SK-MEL-5 (cell line): ENCODE results near the gene BMP6. TPM values are rescaled to one million over a fixed set of nuclear protein-coding genes. Genes with fewer than 3 reads are reported as not detected.

Source experiments
- DNase-seq: peaks from one replicate; pipeline ENCODE4 v3.0.0-alpha.2; 2016; ENCODE audit warnings: low read depth, low spot score
- in situ Hi-C: cut with HindIII; loops from 2 replicates; pipeline ENCODE4 v1.10.0; 2016; ENCODE audit warnings: low sequenced_read_pairs, high pct_unique_total_duplicates, low pct_unique_long_range_greater_than_20kb
- total RNA-seq: library from RNA; depleted of rRNA; stranded (reverse); fragments of >200 nt; shearing (Covaris generic); gene quantifications from 2 replicates; pipeline ENCODE4 v1.2.3, GENCODE V29; 2014

Gene BMP6
- total RNA-seq, 1 experiment from 2014 or later: 0.05 TPM

GRCh38 chr6:7769702-7770101 lies 43.8 kb downstream of the BMP6 start:
- in situ Hi-C loops: no loop called here
- no peak for DNase-seq

DNA sequence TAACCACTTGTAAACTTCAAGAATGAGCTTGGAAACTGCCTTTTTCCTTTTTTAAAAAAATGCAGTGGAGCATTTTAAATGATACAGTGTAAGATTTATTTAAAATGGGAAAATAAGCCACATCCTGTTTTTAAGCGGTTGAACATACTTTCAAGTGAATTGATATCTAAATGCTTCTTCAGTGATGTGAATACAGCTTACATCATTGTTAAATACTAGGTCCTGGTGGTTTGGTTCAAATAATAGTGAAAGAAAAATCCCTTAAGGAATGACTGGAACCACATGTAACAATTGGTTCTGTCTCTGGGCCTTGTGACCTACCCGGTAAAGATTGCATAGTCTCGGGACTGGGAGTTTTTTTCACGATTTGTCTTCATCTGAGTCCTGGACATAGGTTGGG lies 44.2 kb downstream of the BMP6 start:
- DNase-seq: peak; percentile 21

DNA sequence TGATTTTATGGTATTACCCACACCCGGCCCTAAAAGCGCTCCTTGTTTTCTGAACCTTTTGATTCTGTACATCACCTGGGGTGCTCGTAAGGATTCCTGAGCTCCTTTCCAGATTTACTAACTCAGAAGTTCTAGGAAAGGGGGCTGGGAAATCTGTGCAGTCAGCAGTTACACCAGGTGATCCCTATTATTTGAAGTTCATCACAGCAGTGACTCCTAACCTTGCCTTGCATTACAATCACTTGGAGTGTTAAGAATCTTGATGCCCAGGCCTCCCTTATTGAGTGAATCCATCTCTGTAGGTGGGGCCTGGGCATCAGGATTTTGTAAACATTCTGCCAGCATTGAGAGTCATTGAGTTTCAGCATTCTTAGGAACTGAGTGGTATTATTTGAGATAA lies 44.7 kb downstream of the BMP6 start:
- no peak for DNase-seq
- in situ Hi-C loops: no loop called here

More for the DNA sequence above, 44.2 kb downstream of the BMP6 start:
- in situ Hi-C loops: no loop called here

- no peak for DNase-seq
- in situ Hi-C loops: no loop called here
These were observed 47.4 kb downstream of the BMP6 start for GRCh38 chr6:7773322-7773721.

DNA sequence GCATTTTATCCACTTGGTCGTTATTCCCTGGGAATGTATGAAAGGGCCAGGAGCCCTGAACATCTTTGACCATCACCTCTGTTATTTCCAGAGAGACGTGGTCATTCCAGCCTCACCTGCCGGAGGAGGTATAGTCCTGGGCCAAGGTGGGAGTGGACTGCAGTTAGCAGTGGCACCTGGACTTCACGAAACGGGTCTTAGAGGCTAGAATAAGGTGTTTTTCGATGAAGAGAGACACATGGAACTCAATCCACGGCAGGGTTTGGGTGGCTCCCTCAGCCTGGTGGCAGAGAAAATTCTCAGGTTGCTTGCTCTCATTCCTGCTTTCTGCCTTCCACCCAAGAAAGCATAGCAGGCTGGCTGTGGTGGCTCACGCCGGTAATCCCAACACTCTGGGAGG lies 48.0 kb downstream of the BMP6 start:
- in situ Hi-C loops: no loop called here
- DNase-seq: no peak

DNA sequence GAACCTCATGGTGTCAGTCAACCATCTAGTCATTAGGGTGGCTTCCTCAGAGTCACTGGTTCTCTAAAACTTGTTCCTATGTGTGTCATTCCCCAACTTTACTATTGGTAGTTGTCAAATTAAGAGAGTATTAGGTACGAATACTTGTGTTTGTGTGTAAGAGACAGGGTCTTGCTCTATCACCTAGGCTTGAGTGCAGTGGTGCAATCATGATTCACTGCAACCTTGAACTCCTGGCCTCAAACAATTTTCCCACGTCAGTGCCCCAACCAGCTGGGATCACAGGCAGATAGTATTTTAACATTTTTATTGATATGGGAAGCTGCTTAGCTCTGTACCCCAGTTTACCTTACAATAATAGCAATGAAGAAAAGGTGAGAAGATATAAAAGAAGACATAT lies 50.6 kb downstream of the BMP6 start:
- DNase-seq: no peak
- in situ Hi-C loops: no loop called here

DNA sequence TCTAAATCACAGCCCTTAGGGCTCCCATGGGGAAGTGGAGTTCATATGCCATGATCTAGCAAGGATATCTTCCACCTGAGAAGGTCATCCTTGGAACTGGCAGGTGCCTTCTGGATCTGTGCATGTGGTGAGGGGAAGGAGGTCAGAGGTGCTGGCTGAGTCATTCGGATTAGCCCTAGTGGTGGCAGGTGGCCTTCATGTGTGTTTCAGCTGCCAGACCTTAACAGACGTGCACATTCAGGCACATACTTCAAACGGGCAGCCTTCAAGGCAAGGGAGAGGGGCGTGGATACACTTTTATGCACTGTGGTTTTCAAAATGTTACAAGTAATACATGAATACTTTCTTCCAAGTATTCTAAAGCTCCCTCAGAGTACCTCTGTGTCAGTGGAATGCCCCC lies 51.2 kb downstream of the BMP6 start:
- in situ Hi-C loops: no loop called here

DNA sequence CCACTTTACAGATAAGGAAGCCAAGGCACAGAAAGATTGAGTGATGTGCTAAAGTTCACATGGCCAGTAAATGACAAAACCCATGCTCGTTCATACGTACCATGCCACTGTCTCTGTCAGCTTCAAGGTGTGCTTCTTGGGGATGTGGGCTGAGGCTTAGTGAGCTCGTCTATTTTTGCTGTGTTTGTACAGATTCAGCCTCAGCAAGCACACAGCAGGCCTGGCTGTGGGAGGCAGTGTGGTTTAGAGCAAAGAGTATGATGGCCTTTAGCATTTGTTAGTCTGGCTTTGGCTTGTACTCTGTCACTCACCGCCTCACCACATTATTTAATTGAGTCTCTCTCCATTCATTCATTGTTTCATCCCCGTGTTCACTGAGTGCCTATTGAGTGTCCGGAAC lies 55.3 kb downstream of the BMP6 start:
- in situ Hi-C loops: no loop called here
- DNase-seq: no peak

More for the DNA sequence above, 51.2 kb downstream of the BMP6 start:
- no peak for DNase-seq

DNA sequence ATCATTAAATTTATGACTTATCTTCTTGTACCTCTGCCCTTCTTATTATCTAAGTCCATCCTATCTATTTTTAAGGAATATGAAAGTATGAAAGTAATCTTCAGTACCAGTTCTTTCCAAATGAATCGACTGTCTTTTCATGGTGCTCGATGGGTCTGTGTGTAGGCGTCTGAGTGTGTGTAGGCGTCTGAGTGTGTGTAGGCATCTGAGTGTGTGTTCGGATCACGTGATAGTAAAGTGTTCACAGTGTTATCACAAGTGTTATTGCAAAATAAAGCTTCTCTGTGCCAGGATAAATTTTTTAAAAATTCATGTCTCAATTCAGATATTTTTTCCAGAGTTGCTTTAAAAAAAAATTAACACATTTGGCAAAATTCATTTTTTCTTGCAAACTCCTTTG lies 58.3 kb downstream of the BMP6 start:
- no peak for DNase-seq
- in situ Hi-C loops: no loop called here

- in situ Hi-C loops: no loop called here
- DNase-seq: no peak
These were observed 58.8 kb downstream of the BMP6 start for GRCh38 chr6:7784706-7785105.

GRCh38 chr6:7785243-7786035 lies 59.5 kb downstream of the BMP6 start:
- in situ Hi-C loops: no loop called here
- no peak for DNase-seq

GRCh38 chr6:7786214-7786661 lies 60.3 kb downstream of the BMP6 start:
- in situ Hi-C loops: no loop called here
- DNase-seq: no peak

GRCh38 chr6:7787137-7787608 lies 61.3 kb downstream of the BMP6 start:
- no peak for DNase-seq
- in situ Hi-C loops: no loop called here

DNA sequence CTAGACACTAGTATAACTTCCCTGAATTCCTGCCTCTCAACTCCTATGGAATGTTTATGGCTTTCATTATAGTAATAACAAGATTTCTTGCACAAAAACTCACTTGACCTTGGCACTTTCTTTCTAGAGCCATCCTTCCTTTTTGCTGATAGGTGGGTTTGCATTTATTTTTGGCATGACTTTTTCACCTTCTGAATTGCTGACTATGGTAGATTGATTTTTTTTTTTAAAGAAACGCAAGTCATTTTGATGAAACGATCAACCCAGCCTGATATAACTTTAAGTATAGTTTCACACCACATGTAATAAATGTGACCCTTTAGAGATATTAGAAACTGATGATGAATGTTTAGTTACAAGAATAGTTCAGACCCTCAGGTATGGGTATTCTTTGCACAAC lies 61.8 kb downstream of the BMP6 start:
- in situ Hi-C loops: no loop called here
- DNase-seq: no peak

DNA sequence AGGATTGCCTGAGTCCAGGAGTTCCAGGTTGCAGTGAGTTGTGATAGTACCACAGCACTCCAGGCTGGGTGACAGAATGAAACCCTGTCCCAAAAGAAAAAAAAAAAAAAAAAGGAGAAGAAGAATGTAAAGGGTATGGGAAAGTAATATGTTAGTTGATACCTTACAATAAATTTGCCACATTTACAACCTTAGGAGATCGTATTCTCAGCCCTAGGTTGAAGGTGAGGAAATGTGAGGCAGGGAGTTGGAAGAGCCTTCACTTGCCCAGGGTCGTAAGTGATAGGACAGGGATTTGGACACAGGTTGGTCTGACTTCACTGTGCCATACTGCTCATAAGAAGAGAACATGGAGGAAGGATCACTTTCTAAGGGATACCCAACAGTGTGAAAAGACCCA lies 68.6 kb downstream of the BMP6 start:
- in situ Hi-C loops: no loop called here
- DNase-seq: no peak

DNA sequence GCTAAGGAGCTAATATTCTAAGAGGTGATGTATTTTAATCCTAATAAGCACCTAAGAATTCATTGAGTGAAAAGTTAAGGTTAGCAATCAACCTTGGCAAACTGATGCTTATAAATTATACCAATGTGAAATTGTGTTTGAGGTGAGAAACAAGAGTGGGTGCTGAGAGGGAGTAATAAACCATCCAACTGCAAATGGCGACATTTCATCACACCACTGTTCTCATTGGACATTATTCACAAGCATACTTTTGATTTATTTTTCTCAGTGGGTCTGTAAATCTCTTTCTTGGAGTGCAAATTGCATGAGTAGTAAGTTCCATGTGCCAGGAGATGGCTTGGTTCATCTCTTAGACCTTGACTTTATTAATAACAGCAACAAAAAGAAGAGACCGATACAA lies 71.5 kb downstream of the BMP6 start:
- in situ Hi-C loops: no loop called here
- no peak for DNase-seq

GRCh38 chr6:7798751-7799150 lies 72.9 kb downstream of the BMP6 start:
- no peak for DNase-seq
- in situ Hi-C loops: no loop called here

- in situ Hi-C loops: no loop called here
- no peak for DNase-seq
These were observed 76.8 kb downstream of the BMP6 start for GRCh38 chr6:7802662-7803061.

DNA sequence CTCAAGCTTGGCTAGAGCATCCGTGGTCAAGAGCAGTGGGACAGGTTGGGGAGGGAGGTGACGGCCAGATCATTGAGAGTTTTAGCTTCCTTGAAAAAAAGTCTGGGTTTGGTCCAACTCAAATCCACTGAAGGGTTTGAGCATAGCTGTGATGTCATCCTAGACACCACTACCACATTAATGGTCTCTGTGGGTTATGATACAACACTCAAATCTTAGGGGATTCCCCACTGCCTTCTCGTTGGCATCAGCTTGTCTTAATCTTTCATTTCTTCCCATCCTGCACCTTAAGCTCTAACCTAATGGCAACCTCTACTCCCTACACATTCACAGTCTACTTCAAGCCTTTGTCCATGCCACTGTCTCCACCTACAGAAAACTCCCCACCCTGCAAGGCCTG lies 77.3 kb downstream of the BMP6 start:
- DNase-seq: no peak
- in situ Hi-C loops: no loop called here
